ENCODE data around the gene ERI3. TPM values are rescaled to one million over a fixed set of nuclear protein-coding genes. Genes with fewer than 3 reads are reported as not detected.

The ERI3 gene
- total and polyA plus RNA-seq, 10 of the 15 experiments (the other 5 are each of a cell fraction or from before 2014, with no cell fraction given) = 20.6 to 90.4 (median 41.2) TPM

DNA sequence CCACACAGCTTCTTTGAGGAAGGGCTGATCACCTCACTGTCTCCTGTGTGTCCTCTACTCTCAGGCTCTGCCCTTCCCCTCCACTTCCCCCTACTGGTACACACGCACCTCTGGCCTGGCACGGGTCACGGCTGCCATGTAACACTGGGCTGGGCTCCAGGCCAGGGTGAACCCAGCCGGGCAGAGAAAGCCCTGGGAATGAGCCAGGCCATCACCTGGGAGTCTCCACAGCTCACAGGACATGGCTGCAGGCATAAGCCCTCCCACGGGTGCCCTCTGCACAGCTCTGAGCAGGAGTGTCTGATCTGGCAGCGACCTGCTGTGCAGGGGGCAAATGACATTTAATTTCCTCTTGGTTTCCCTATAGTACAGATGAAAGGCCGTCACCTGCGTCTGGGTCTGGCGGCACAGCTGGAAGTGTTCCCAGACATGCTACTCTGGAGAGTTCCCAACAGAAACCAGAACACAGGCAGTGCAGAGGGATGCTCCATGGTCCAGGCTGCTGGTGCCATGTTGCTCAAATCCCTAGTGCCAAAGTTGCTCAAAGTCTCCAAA, 61.2 kb downstream of the ERI3 start:
- ChIA-PET RAD21 (ENCODE audit: unreplicated experiment) (no interaction called here), CTCF (interaction anchor here (1.1 kb wide), 1 partner anchor 17 kb away, joined by 3 read pairs; no protein-coding TSS in a partner anchor), SMC1A (ENCODE audit: uncharacterized antibody, unreplicated experiment) (interaction anchor here (1.6 kb wide), 1 partner anchor 76 kb away, joined by 5 read pairs; no protein-coding TSS in a partner anchor), POLR2A (no interaction called here)
- H3K27ac ChIP-seq (ENCODE audit: control insufficient read depth, insufficient read depth) = no peak overlapping the region
- H3K4me3 ChIP-seq = no peak overlapping the region
- no peak for DNase-seq (ENCODE audit: low read depth, low spot score)
- H3K9me3 ChIP-seq (replicated peaks; ENCODE audit: control insufficient read depth, insufficient read depth, low read length) = no peaks in the 10 kb centered on the region
- 84% methylated on average over 9 of the region's 9 CpGs for WGBS (ENCODE audit: insufficient coverage, insufficient replicate concordance, low lambda C conversion rate, missing lambda C conversion rate)
- no peaks in the 10 kb centered on the region for H3K4me1 ChIP-seq (ENCODE audit: control insufficient read depth, insufficient read depth, low read length)
- no peak for TF ChIP-seq RBBP5 (conservative IDR thresholded peaks at IDR 0.05)
- no peak for TF ChIP-seq JUNB (IDR thresholded peaks at IDR 0.05)
- TF ChIP-seq, protein P1, sequence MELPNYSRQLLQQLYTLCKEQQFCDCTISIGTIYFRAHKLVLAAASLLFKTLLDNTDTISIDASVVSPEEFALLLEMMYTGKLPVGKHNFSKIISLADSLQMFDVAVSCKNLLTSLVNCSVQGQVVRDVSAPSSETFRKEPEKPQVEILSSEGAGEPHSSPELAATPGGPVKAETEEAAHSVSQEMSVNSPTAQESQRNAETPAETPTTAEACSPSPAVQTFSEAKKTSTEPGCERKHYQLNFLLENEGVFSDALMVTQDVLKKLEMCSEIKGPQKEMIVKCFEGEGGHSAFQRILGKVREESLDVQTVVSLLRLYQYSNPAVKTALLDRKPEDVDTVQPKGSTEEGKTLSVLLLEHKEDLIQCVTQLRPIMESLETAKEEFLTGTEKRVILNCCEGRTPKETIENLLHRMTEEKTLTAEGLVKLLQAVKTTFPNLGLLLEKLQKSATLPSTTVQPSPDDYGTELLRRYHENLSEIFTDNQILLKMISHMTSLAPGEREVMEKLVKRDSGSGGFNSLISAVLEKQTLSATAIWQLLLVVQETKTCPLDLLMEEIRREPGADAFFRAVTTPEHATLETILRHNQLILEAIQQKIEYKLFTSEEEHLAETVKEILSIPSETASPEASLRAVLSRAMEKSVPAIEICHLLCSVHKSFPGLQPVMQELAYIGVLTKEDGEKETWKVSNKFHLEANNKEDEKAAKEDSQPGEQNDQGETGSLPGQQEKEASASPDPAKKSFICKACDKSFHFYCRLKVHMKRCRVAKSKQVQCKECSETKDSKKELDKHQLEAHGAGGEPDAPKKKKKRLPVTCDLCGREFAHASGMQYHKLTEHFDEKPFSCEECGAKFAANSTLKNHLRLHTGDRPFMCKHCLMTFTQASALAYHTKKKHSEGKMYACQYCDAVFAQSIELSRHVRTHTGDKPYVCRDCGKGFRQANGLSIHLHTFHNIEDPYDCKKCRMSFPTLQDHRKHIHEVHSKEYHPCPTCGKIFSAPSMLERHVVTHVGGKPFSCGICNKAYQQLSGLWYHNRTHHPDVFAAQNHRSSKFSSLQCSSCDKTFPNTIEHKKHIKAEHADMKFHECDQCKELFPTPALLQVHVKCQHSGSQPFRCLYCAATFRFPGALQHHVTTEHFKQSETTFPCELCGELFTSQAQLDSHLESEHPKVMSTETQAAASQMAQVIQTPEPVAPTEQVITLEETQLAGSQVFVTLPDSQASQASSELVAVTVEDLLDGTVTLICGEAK (IDR thresholded peaks at IDR 0.05; ENCODE audit: borderline replicate concordance) = no peak
- no peaks in the 10 kb centered on the region for H3K27me3 ChIP-seq (replicated peaks in 1 of 2; ENCODE audit: control insufficient read depth in 2 of 2, insufficient read depth in 2 of 2, low read length in 1 of 2)
- in situ Hi-C loops (cut with MboI) (no loop called here), intact Hi-C loops (cut with micrococcal nuclease; ENCODE audit: unreplicated experiment) (no loop called here)
- no peak overlapping the region for H3K9ac ChIP-seq (ENCODE audit: control insufficient read depth, insufficient read depth, low read length)
- H3K36me3 ChIP-seq (ENCODE audit: control insufficient read depth in 2 of 2, insufficient read depth in 2 of 2, low read length in 1 of 2) = peaks cover 0 to 11% of the 10 kb centered on the region in 2 experiments; a peak in 3 of 4 replicates
- no peak overlapping the region for H2AFZ ChIP-seq (ENCODE audit: control insufficient read depth, low read depth, low read length)
- BruUV-seq (replicated peaks) = no TSS peak
- FAIRE-seq = no peak
- no peaks in the 10 kb centered on the region for H4K20me1 ChIP-seq (ENCODE audit: control insufficient read depth, insufficient read depth)
- ATAC-seq = no peak
- H3K79me2 ChIP-seq (ENCODE audit: control insufficient read depth, insufficient read depth, low read length) = no peaks in the 10 kb centered on the region
- no peak overlapping the region for H3K4me2 ChIP-seq (ENCODE audit: control insufficient read depth, insufficient read depth)

Measured in GM12878 (cell line).